Panc1 (cell line): ENCODE results near the gene BCAS3. TPM values are rescaled to one million over a fixed set of nuclear protein-coding genes. Genes with fewer than 3 reads are reported as not detected.

Source experiments
- ATAC-seq: fragments of 200-7000 bp; cut with Tn5 transposase; 2 replicates; pipeline ENCODE4 v1.9.1; 2020; ENCODE audit warnings: mild to moderate bottlenecking, moderate library complexity
- BruUV-seq: library from RNA; stranded (reverse); fragments of 400-500 nt; replicated peaks from 2 replicates; lab custom pipeline; 2021; lab: Mats Ljungman, UMichigan
- CTCF ChIA-PET: fragments of 300-600 bp; sonication (Branson Sonifier 250); formaldehyde crosslinking; loops from one replicate; lab custom pipeline; 2022; ENCODE audit warnings: antibody characterized with exemption; lab: Charles Lee
- POLR2A ChIA-PET: fragments of 300-600 bp; sonication (Branson Sonifier 250); formaldehyde crosslinking; loops from one replicate; lab custom pipeline; 2022; ENCODE audit warnings: antibody characterized with exemption; lab: Charles Lee
- DNase-seq: peaks from one replicate; pipeline ENCODE4 v3.0.0-alpha.2; 2010; ENCODE audit warnings: low read depth, low spot score
- H3K27ac ChIP-seq: 2 replicates; pipeline ENCODE4 v1.5.1; 2011; ENCODE audit warnings: mild to moderate bottlenecking, low read length, inconsistent platforms
- H3K27me3 ChIP-seq: fragments of 200-500 bp; sonication (Bioruptor generic); 2 replicates; pipeline ENCODE4 v1.6.0; 2014; ENCODE audit warnings: low read length, inconsistent platforms; ENCODE audit not compliant: control insufficient read depth, insufficient read depth
- H3K36me3 ChIP-seq: fragments of 200-500 bp; sonication (Bioruptor generic); 2 replicates; pipeline ENCODE4 v1.5.1; 2014; ENCODE audit warnings: inconsistent platforms, mild to moderate bottlenecking, low read length, moderate library complexity; ENCODE audit not compliant: control insufficient read depth, insufficient read depth
- H3K4me1 ChIP-seq: 2 replicates; pipeline ENCODE4 v1.5.1; 2011; ENCODE audit warnings: inconsistent platforms, mild to moderate bottlenecking, low read length, moderate library complexity; ENCODE audit not compliant: control insufficient read depth, insufficient read depth
- H3K4me3 ChIP-seq, 2 experiments: 2 replicates each; pipeline ENCODE4 v1.5.1; 2011 to 2012; ENCODE audit warnings: low read depth in 2 of 2, low read length in 2 of 2, mild to moderate bottlenecking in 2 of 2, inconsistent platforms in 1 of 2, moderate library complexity in 1 of 2
- H3K9me3 ChIP-seq: fragments of 200-500 bp; sonication (Bioruptor generic); 2 replicates; pipeline ENCODE4 v1.5.1; 2014; ENCODE audit warnings: low read depth, mild to moderate bottlenecking, inconsistent platforms, low read length, moderate library complexity; ENCODE audit not compliant: control insufficient read depth, insufficient read depth
- CTCF ChIP-seq: fragments of 450-650 bp; IDR thresholded peaks from 2 replicates; pipeline ENCODE4 v1.5.1; 2017; ENCODE audit warnings: mild to moderate bottlenecking
- POLR2AphosphoS5 ChIP-seq: IDR thresholded peaks from 2 replicates; pipeline ENCODE4 v1.6.1; 2012; ENCODE audit warnings: mild to moderate bottlenecking, low read depth, low read length, moderate library complexity
- SIN3A ChIP-seq: IDR thresholded peaks from 2 replicates; pipeline ENCODE4 v1.6.1; 2012; ENCODE audit warnings: low read depth, mild to moderate bottlenecking, low read length, moderate library complexity, borderline replicate concordance; ENCODE audit not compliant: insufficient read depth
- TCF7L2 ChIP-seq: IDR thresholded peaks from 2 replicates; pipeline ENCODE4 v1.6.1; 2011; ENCODE audit warnings: mild to moderate bottlenecking, low read depth, low read length, inconsistent platforms
- in situ Hi-C: cut with HindIII; loops from 2 replicates; pipeline ENCODE4 v1.10.0; 2016; ENCODE audit warnings: low sequenced_read_pairs, low pct_unique_long_range_greater_than_20kb
- intact Hi-C: fragments of 100-400 bp; cut with micrococcal nuclease; formaldehyde crosslinking; loops from one replicate; pipeline ENCODE4 v1.10.0; 2022; ENCODE audit not compliant: unreplicated experiment
- total RNA-seq: library from RNA; stranded (reverse); gene quantifications from one replicate; pipeline ENCODE4 v1.2.1, GENCODE V29; 2021; ENCODE audit not compliant: unreplicated experiment
- TF ChIP-seq, protein P1 (sequence below), 2 experiments: IDR thresholded peaks; 2 replicates each; pipeline ENCODE4 v1.6.1; 2011 to 2012; ENCODE audit warnings: low read depth in 2 of 2, control low read depth in 1 of 2, low read length in 1 of 2, mild to moderate bottlenecking in 1 of 2, moderate library complexity in 1 of 2; ENCODE audit not compliant: insufficient read depth in 1 of 2

The BCAS3 gene
- total RNA-seq, 1 experiment from 2014 or later = 9.3 TPM

DNA sequence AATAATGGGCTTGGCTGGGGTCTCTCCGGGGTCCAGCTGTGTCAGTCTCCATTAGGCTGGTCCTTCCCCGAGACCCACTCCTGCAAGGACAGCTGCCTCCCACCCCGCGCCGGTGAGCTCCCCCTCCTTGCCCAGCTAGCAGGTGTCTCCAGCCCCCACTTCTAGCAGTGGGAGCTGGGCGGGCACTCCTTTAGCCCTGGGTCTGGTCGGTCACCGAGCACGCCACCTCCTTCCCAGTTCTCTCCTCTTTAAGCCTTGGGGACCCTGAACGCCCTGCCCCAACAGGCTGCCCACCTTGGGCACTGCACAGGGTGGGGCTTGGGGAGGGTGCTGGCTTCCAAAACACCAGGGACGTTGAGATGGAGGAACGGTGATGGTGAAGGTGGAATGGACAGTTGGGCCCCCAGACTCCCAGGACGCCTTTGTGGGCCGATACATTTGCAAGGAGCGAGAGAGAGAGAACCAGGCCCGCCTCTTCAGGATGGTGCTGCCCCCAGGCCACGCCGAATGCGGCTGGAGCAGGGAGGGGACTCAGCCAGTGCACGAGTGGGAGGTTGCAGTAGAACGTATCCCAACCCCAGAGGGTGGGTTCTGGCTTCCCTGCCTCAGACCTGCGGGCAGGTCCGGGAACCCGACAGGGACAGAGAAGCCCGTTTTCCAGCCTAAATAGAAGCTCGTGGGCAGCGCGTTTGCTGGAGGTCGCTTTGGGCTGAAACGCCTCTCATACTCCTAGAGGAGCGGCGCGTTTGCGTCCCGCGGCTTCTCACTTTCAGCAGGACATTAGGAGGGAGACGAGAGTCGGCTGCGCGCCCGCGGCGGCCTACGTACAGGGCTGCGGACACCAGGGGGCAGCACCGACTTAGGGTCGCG lies 732.7 kb downstream of the BCAS3 start:
- H3K27me3 ChIP-seq = no peaks in the 10 kb centered on the region

GRCh38 chr17:61411011-61411260 lies 733.3 kb downstream of the BCAS3 start:
- CTCF ChIA-PET = no interaction called here
- in situ Hi-C loops = no loop called here
- no peaks in the 10 kb centered on the region for H3K36me3 ChIP-seq
- BruUV-seq = no TSS peak
- H3K4me1 ChIP-seq = peaks cover 21% of the 10 kb centered on the region
- intact Hi-C loops = no loop called here
- TF ChIP-seq POLR2AphosphoS5 (no peak), TCF7L2 (no peak), CTCF (no peak), SIN3A (no peak)
- TF ChIP-seq, protein P1, sequence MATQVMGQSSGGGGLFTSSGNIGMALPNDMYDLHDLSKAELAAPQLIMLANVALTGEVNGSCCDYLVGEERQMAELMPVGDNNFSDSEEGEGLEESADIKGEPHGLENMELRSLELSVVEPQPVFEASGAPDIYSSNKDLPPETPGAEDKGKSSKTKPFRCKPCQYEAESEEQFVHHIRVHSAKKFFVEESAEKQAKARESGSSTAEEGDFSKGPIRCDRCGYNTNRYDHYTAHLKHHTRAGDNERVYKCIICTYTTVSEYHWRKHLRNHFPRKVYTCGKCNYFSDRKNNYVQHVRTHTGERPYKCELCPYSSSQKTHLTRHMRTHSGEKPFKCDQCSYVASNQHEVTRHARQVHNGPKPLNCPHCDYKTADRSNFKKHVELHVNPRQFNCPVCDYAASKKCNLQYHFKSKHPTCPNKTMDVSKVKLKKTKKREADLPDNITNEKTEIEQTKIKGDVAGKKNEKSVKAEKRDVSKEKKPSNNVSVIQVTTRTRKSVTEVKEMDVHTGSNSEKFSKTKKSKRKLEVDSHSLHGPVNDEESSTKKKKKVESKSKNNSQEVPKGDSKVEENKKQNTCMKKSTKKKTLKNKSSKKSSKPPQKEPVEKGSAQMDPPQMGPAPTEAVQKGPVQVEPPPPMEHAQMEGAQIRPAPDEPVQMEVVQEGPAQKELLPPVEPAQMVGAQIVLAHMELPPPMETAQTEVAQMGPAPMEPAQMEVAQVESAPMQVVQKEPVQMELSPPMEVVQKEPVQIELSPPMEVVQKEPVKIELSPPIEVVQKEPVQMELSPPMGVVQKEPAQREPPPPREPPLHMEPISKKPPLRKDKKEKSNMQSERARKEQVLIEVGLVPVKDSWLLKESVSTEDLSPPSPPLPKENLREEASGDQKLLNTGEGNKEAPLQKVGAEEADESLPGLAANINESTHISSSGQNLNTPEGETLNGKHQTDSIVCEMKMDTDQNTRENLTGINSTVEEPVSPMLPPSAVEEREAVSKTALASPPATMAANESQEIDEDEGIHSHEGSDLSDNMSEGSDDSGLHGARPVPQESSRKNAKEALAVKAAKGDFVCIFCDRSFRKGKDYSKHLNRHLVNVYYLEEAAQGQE (IDR thresholded peaks at IDR 0.05; ENCODE audit: insufficient read depth in 1 of 2, low read depth in 2 of 2, low read length in 1 of 2) = no peak
- ATAC-seq = no peak
- H3K27me3 ChIP-seq = no peaks in the 10 kb centered on the region
- no peak for DNase-seq
- POLR2A ChIA-PET = no interaction called here
- no peak overlapping the region; a peak in 1 of 4 replicates for H3K4me3 ChIP-seq
- no peaks in the 10 kb centered on the region for H3K9me3 ChIP-seq
- no peak overlapping the region for H3K27ac ChIP-seq

More for the DNA sequence above, 732.7 kb downstream of the BCAS3 start:
- Histone ChIP-seq H3K4me3 (no peak overlapping the region), H3K36me3 (no peaks in the 10 kb centered on the region), H3K4me1 (peaks cover 21% of the 10 kb centered on the region), H3K9me3 (no peaks in the 10 kb centered on the region), H3K27ac (peak overlapping the region; percentile 63)
- BruUV-seq = no TSS peak
- in situ Hi-C loops (no loop called here), intact Hi-C loops (no loop called here)
- POLR2A ChIA-PET = no interaction called here
- TF ChIP-seq CTCF = no peak
- CTCF ChIA-PET = no interaction called here
- no peak for ATAC-seq
- DNase-seq = no peak
